Testis (tissue), 5 donors: Measurements from ENCODE around the gene ORMDL3. TPM values are rescaled to one million over a fixed set of nuclear protein-coding genes. Genes with fewer than 3 reads are reported as not detected.

Experiments
- DNase-seq: peaks from one replicate; pipeline ENCODE4 v3.0.0-alpha.2; 2019
- H3K27ac ChIP-seq, 2 donors: fragments of 200-600 bp; sonication (generic); one replicate each; pipeline ENCODE4 v1.5.1; 2019
- H3K27me3 ChIP-seq: fragments of 200-600 bp; sonication (generic); one replicate; pipeline ENCODE4 v1.5.1; 2019
- H3K36me3 ChIP-seq: fragments of 200-600 bp; sonication (generic); one replicate; pipeline ENCODE4 v1.5.1; 2017; ENCODE audit warnings: low read depth; ENCODE audit errors: missing control alignments
- H3K4me1 ChIP-seq: fragments of 200-600 bp; sonication (generic); one replicate; pipeline ENCODE4 v1.5.1; 2019
- H3K4me3 ChIP-seq, 2 donors: fragments of 200-600 bp; sonication (generic); one replicate each; pipeline ENCODE4 v1.5.1; 2017 to 2019
- H3K9me3 ChIP-seq: fragments of 200-600 bp; sonication (generic); one replicate; pipeline ENCODE4 v1.5.1; 2017
- CTCF ChIP-seq, 3 experiments: fragments of 450-650 bp in 2 of 3; fragments of 200-600 bp in 1 of 3; sonication (generic) in 1 of 3; IDR thresholded peaks; one replicate each; pipeline ENCODE4 v1.5.1; 2016 to 2019; ENCODE audit warnings: antibody characterized with exemption in 3 of 3, mild to moderate bottlenecking in 2 of 3, moderate library complexity in 1 of 3
- POLR2A ChIP-seq: fragments of 450-650 bp; IDR thresholded peaks from one replicate; pipeline ENCODE4 v1.6.1; 2017; ENCODE audit warnings: antibody characterized with exemption, mild to moderate bottlenecking, moderate library complexity
- WGBS, 2 donors: methylation state at CpG; one replicate each; pipeline ENCODE4 v1.1.5; 2018; 5-methylcytosine and 5-hydroxymethylcytosine counted together
- intact Hi-C: fragments of 100-400 bp; cut with DNase I; formaldehyde crosslinking; loops from one replicate; pipeline ENCODE4 v1.15.1; 2023; ENCODE audit warnings: low total_unique reads
- long read RNA-seq, 2 donors: transcript quantifications; one replicate each; lab custom pipeline, GENCODE V29; 2026
- polyA plus RNA-seq: library from polyadenylated mRNA; stranded (reverse); fragments of 350-450 nt; fragmentation: Illumina TruSeq; extraction: RNeasy Lipid Tissue Mini Kit (QIAGEN cat#74804); gene quantifications from one replicate; pipeline ENCODE4 v1.2.3, GENCODE V29; 2014; ENCODE audit warnings: low read depth, low replicate concordance; ENCODE audit not compliant: insufficient read depth
- total RNA-seq, 2 donors: library from RNA; depleted of rRNA; stranded (reverse); fragments of >200 nt; gene quantifications; one replicate each; pipeline ENCODE4 v1.2.3, GENCODE V29; 2016

The ORMDL3 gene, protein sequence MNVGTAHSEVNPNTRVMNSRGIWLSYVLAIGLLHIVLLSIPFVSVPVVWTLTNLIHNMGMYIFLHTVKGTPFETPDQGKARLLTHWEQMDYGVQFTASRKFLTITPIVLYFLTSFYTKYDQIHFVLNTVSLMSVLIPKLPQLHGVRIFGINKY
- total RNA-seq, result 10 to 100 TPM; 79.0 to 99.7 TPM
- polyA plus RNA-seq, result 77.6 TPM
- long read RNA-seq, donor 1, transcript ORMDL3-204 (4 exons, 2,106 nt), result minor isoform, 10 of 22 reads
- long read RNA-seq, donor 1, transcript ORMDL3-201 (4 exons, 2,111 nt), result major isoform, 12 of 22 reads
- long read RNA-seq, donor 1, partial matches to known transcripts, result 0 of 22 reads
- long read RNA-seq, donor 1, other reads (novel, unspliced or antisense), result 0 of 22 reads
- long read RNA-seq, donor 2, transcript ORMDL3-201 (4 exons, 2,111 nt), result major isoform, 10 of 13 reads
- long read RNA-seq, donor 2, partial matches to known transcripts, result 0 of 13 reads
- long read RNA-seq, donor 2, other reads (novel, unspliced or antisense), result 0 of 13 reads

GRCh38 chr17:39927101-39927928, at the start of gene ORMDL3, which contains the start of gene LRRC3C:
ORMDL3 (minus strand) TSS chr17:39927601; CDS start chr17:39924203, 3,398 bp downstream.
LRRC3C (plus strand) TSS chr17:39927732; CDS start chr17:39941524, 13,792 bp downstream.
- Histone ChIP-seq H3K36me3 (no peaks in the 10 kb centered on the region), H3K27me3 (no peaks in the 10 kb centered on the region), H3K4me1 (peaks cover 18% of the 10 kb centered on the region), H3K27ac (peak within 1 kb of the TSS; percentile 84 to 91), H3K4me3 (peak within 1 kb of the TSS; percentile 88 to 89), H3K9me3 (no peaks in the 10 kb centered on the region)
- WGBS, 2 donors, result 0 to 1% methylated on average over 43 to 65 of the region's 72 CpGs
- TF ChIP-seq CTCF (IDR thresholded peaks at IDR 0.05), result peak in 1 of 3 experiments; percentile 6
- no peak for TF ChIP-seq POLR2A
- peak; percentile 95 for DNase-seq
- intact Hi-C loops, result no loop called here

DNA sequence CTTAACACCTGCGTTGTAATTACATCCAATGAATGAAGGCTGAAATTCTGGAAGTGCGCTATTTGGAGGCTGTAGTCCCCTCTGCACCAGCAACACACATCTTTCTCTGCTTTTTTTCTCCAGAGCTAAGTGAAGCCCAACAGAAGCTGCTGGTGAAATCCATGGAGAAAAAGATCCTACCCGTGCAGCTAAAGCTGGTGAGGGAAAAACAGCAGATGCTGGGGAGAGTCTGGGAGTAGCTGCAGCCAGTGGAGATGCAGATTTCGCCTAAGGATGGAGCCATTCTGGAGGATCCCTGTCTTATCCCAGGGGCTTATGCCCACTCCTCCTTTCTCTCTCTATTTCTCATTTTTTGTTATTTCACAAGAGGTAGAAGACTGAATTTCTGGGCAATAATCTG, 48.4 kb upstream of the ORMDL3 start:
- WGBS, 2 donors, result 65 to 68% methylated on average over 4 of the region's 4 CpGs
- peaks cover 5% of the 10 kb centered on the region for H3K4me1 ChIP-seq
- H3K27me3 ChIP-seq, result no peaks in the 10 kb centered on the region
- no peaks in the 10 kb centered on the region for H3K9me3 ChIP-seq
- no peak for DNase-seq
- no peak for TF ChIP-seq POLR2A
- no peak for TF ChIP-seq CTCF (IDR thresholded peaks at IDR 0.05)
- intact Hi-C loops, result no loop called here
- H3K27ac ChIP-seq, result no peak overlapping the region
- no peaks in the 10 kb centered on the region for H3K36me3 ChIP-seq
- no peak overlapping the region for H3K4me3 ChIP-seq

DNA sequence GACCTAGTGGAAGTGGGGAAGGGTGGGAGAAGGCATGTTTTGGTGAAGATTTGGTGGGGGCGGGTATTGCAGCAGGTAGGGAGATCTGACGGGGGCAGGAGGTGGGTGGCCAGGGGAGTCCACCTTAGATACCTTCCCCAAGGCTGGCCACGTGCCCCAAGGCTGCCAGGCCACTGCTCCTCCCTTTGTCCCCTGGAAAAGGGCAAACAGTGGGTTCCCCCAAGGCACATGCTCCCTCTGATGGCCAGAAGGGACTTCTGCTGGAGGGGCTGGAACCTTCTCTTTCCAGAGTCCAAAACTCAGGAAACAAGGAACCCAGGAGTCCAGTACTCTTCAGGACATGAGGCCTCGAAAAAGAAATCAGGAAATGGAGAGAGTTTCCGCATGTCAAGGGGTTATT, 47.0 kb upstream of the ORMDL3 start:
- no peak for TF ChIP-seq POLR2A
- no peak for TF ChIP-seq CTCF (IDR thresholded peaks at IDR 0.05)
- no peak for DNase-seq
- Histone ChIP-seq H3K27me3 (no peaks in the 10 kb centered on the region), H3K36me3 (no peaks in the 10 kb centered on the region), H3K27ac (no peak overlapping the region), H3K4me3 (no peak overlapping the region), H3K9me3 (no peaks in the 10 kb centered on the region), H3K4me1 (peaks cover 3% of the 10 kb centered on the region)
- 90 to 98% methylated on average over 5 of the region's 5 CpGs for WGBS, 2 donors
- intact Hi-C loops, result no loop called here

- 93 to 100% methylated on average over 2 of the region's 2 CpGs for WGBS, 2 donors
- Histone ChIP-seq H3K4me3 (no peak overlapping the region), H3K36me3 (no peaks in the 10 kb centered on the region), H3K27me3 (no peaks in the 10 kb centered on the region), H3K9me3 (no peaks in the 10 kb centered on the region), H3K4me1 (no peaks in the 10 kb centered on the region), H3K27ac (no peak overlapping the region)
- intact Hi-C loops, result no loop called here
- DNase-seq, result no peak
- TF ChIP-seq POLR2A (no peak), CTCF (IDR thresholded peaks at IDR 0.05) (no peak)
These were observed 46.1 kb upstream of the ORMDL3 start for GRCh38 chr17:39973496-39973895.
